Ammon's horn (tissue), 1 donor: ENCODE measurements around the gene RPTOR.
A peak's percentile ranks its signal among the peaks of the same experiment; 100 is the strongest.
"Not testable (repeated sequence)": the region's sequence is repeated elsewhere in the genome, so short reads cannot be mapped to it uniquely, and the experiment has no call there.

ENCODE experiments used
- DNase-seq: peaks from one replicate; pipeline ENCODE4 v3.0.0-alpha.2; 2016; ENCODE audit warnings: low spot score

Gene RPTOR

GRCh38 chr17:80722661-80723060 is 178.0 kb downstream of the RPTOR start:
- DNase-seq = no peak

DNA sequence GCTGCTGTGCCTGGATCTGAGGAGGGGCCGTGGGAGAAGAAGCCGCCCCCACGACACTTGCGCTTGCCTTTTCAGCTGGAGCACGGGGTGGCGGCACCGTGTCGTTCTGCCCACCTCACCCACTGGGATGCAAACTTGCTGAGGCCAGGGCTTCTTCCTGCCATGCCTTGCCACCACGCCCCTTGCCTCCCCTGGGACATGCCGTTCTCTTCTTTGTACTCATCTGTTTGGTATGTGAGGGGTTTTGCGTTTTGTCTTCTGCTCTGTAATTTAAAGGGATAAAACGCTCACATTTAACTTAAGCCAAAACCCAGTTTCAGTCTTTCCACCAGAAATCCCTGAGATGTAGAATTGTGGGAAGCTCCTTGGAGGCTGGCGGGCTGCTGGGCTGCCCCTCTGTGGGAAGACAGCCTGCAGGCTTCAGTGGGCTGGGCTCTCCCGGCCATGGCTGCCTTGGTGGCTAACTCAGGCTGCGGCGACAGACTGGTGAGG is 180.2 kb downstream of the RPTOR start:
- no peak for DNase-seq

DNA sequence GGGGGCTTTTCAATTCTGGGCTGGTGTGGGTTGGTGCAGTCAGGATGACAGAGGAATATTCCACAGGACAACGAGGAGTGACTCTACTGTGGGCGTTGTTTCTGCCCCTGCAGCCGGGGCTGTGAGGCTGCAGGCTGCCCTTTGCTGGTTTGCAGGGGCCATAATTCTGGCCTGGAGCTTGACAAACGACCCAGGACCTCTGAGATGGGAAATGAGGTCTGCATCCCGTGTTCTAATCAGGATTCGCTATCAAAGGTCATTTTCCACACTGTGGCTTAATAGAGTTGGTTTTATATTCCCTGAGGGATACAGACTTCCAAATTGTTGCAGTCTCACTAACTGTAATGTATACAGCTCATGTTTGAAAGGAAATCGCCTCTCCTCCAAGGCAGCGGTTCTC is 180.9 kb downstream of the RPTOR start:
- no peak for DNase-seq

- DNase-seq = no peak
These were observed 182.1 kb downstream of the RPTOR start for GRCh38 chr17:80726558-80727408.

GRCh38 chr17:80727409-80727755 is 182.7 kb downstream of the RPTOR start:
- DNase-seq = no peak

DNA sequence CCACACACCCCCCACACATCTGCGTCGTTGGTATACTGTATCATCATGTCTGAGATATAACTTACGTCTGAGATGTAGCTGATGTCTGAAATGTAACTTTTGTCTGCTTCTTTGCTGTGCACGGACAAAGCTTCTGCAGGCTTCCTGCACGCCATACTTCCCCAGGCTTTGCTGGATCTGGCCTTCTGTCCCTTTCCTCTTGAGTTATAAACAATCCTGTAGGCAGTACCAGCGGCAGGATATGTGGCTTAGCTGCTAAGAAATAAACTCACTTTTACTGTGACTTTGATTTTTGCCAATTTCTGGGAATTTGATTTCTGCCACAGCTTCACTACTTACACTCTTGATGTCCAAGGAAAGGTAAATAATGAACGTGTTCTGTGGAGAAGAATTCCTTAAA is 184.4 kb downstream of the RPTOR start:
- DNase-seq = no peak

- DNase-seq = no peak
These were observed 185.1 kb downstream of the RPTOR start for GRCh38 chr17:80729761-80730160.

GRCh38 chr17:80730739-80731138 is 186.1 kb downstream of the RPTOR start:
- DNase-seq = no peak

DNA sequence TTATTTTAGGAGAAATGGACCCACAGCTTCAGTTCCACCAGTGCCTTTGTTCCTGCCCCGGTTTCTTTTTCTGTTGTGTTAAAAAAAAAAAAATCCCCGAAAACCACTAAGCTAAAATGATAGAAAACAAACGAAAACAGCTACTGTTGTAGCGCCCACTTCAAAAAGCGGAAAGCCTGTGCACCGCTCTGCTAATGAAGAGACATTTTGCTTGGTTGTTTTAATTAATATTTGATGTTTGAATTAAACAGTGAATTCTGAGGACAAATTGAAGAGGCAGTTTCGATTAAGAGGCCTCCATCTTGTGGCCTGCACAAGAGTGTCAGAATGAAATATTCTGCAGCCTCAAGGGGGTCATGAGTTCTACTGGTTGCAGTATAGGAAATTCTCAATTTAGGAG is 186.7 kb downstream of the RPTOR start:
- DNase-seq = no peak

- DNase-seq = peak; percentile 59
These were observed 187.6 kb downstream of the RPTOR start for GRCh38 chr17:80732268-80732667.

- DNase-seq = peak; percentile 39
These were observed 192.7 kb downstream of the RPTOR start for GRCh38 chr17:80737106-80738019.

DNA sequence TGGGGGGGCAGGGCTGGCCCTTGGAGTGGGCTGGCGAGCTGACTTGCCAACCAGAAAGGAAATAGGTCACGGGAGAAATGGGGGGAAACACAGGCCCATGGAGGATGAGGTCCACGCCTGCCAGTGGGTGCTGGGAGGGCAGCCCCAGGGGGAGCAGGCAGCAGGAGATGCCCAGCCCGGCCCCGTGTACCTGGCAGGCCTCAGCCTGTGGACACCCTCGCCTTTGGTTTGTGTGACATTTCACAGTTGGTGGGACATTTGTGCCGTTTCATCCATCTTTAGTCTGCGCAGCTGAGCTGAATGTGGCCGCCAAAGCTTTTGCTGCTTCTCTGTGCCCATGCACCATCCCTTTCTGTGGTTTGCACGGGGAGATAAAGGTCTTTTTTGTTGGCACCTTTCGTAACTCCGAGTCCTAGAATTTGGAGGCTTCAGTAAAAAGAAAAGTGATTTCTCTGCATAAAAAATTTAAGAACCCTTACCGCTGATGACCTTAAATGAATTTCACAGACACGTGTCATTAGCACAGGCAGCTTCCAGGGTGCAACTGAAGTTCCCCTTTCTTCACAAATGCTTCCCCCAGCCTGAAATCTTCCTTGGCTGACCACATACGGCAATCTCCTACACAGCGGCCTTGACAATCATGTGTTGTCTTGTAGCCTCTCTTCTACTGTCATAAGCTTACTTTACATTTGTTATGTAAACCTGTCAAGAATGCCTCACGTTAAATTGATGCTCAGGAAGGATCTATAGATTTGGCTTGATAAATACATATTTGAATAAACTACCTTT is 193.6 kb downstream of the RPTOR start:
- DNase-seq = peak; percentile 38

DNA sequence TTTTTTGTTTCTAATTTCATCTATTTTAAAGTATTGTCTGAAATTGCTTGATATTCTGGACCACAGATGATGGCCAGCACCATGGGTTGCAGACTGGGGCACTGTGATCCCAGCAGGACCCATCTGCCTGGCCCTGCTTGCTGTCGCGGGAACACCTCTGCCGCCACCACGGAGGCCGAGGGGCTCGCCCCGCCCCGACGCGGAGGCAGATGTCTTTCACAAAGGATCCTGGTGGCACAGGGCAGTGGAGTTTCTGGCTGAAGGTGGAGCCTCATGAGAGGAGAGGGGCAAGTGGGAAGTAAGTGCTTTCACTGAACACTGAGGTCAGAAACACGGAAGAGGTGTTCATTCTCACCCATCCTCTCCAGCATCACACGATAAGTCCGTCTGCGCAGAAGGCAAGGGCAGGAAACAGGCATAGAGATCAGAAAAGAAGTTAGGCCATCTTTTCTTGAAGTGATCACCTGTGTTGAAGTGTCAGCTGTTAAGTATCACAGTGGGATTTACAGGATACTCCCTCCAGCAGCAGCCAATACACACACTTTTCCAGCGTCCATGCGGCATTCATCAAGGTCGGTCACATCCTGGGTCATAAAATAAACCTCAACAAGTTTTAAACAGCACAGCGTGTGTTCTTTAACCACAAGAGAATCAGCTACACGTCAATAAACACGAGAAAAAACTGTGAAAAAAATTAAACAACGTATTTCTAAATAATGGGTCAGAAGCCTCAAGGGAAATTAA is 194.5 kb downstream of the RPTOR start:
- no peak for DNase-seq

- DNase-seq = no peak
These were observed 195.5 kb downstream of the RPTOR start for GRCh38 chr17:80740141-80740540.

- DNase-seq = no peak
These were observed 197.5 kb downstream of the RPTOR start for GRCh38 chr17:80742091-80742490.

DNA sequence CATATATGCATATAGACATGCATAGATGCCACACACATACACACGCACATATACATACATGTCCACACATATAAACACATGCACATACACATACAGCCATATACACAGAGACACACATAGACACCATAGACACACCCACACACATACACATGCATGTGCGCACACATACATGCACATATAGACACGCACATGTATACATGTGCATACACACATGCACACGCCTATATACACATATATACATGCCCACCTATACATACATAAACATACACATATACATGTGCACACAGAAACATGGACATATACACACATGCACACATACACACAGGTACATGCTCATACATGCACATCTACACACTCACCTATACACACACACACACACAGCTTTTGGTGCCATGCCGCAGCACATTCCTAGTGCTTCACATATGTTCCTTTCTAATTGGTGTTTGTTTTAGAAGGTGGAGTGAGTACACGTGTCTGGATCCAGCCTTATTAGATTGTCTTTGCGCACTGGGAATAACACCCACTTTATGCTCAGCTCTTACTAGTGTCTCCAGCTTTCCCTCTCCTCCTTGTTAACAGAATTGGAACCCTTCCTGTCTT is 198.0 kb downstream of the RPTOR start:
- DNase-seq = no peak

DNA sequence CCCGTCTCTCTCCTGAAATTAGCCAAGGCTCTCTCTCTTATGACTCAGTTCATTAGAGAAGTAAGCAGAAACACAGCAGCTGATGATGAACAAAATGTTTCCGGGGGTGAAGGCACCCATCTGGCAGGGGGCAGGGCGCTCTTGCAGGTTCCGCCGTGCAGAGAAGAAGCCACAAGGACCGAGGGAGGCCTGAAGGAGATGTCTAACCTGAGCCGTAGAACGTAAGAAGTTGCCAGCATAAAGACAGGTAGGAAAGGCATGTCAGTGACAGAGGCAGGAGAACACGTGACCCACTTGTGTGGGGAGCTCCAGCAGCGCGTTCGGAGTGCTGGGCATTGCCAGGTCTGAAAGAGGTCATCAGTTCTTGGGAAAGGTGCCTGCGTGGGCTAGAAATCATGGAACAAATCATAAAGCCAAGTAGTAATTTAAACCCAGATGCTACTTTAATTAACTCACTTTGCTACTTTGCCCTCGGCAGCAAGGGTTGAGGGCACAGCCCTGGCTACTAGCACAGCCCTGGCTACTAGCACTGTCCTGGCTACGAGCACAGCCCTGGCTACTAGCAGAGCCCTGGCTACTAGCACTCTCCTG is 198.6 kb downstream of the RPTOR start:
- peak; percentile 45 for DNase-seq

DNA sequence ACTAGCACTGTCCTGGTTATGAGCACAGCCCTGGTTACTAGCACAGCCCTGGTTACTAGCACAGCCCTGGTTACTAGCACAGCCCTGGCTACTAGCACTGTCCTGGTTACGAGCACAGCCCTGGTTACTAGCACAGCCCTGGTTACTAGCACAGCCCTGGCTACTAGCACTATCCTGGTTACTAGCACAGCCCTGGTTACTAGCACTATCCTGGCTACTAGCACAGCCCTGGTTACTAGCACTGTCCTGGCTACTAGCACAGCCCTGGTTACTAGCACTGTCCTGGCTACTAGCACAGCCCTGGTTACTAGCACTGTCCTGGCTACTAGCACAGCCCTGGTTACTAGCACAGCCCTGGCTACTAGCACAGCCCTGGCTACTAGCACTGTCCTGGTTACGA is 199.3 kb downstream of the RPTOR start:
- DNase-seq = not testable (repeated sequence)

- DNase-seq = not testable (repeated sequence)
These were observed 200.1 kb downstream of the RPTOR start for GRCh38 chr17:80744725-80745124.

DNA sequence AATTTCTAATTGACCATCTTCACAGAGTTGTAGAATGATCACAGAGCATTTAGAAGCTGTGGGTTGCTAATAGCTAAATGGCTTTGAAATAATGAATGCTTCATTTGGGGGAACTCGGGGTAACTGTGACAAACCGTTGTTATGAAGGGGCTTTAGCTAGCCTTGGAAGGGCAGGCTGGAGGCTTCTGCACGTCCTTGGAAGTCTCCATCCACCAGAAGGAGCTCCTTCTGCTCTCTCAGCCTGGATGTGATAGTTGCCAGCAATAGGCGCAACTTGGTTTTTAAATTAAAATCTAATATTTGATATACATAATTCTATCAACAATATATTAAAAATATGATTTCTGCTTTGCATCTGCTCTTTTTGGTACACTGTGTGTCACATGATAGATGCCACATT is 200.5 kb downstream of the RPTOR start:
- DNase-seq = no peak
